HepG2 (cell line): ENCODE results near the gene GSS. TPM values are rescaled to one million over a fixed set of nuclear protein-coding genes. Genes with fewer than 3 reads are reported as not detected.
A peak's percentile ranks its signal among the peaks of the same experiment; 100 is the strongest.

Experiments
- ATF6 ChIP-seq: sonication (generic); formaldehyde crosslinking; conservative IDR thresholded peaks from 2 replicates; pipeline ENCODE4 v1.4.0; 2020; ENCODE audit warnings: missing genetic modification reagents
- CC2D1A ChIP-seq: sonication (generic); formaldehyde crosslinking; IDR thresholded peaks from 2 replicates; pipeline ENCODE4 v1.8.1; 2023; ENCODE audit warnings: mild to moderate bottlenecking, missing genetic modification reagents
- CCDC6 ChIP-seq: sonication (generic); formaldehyde crosslinking; IDR thresholded peaks from 2 replicates; pipeline ENCODE4 v1.8.1; 2022; ENCODE audit warnings: mild to moderate bottlenecking, missing genetic modification reagents, moderate library complexity
- DMAP1 ChIP-seq: IDR thresholded peaks from 2 replicates; pipeline ENCODE4 v1.6.1; 2016
- IRF2 ChIP-seq: IDR thresholded peaks from 2 replicates; pipeline ENCODE4 v1.6.1; 2018; ENCODE audit warnings: missing genetic modification reagents, missing compliant biosample characterization
- JUN ChIP-seq: sonication (generic); formaldehyde crosslinking; IDR thresholded peaks from 2 replicates; pipeline ENCODE4 v1.4.0; 2020; ENCODE audit warnings: mild to moderate bottlenecking, missing genetic modification reagents
- NR2C2 ChIP-seq: sonication (generic); formaldehyde crosslinking; IDR thresholded peaks from 2 replicates; pipeline ENCODE4 v1.4.0; 2020; ENCODE audit warnings: missing genetic modification reagents, mild to moderate bottlenecking, moderate library complexity, borderline replicate concordance
- RBM39 ChIP-seq: fragments of 200-400 bp; formaldehyde crosslinking; IDR thresholded peaks from one replicate; pipeline ENCODE4 v1.6.1; 2018; ENCODE audit warnings: antibody characterized with exemption, mild to moderate bottlenecking, low read depth, low read length; ENCODE audit not compliant: poor library complexity, severe bottlenecking
- REXO4 ChIP-seq: sonication (generic); formaldehyde crosslinking; IDR thresholded peaks from 2 replicates; pipeline ENCODE4 v1.8.0; 2022; ENCODE audit warnings: missing genetic modification reagents, mild to moderate bottlenecking, borderline replicate concordance
- THYN1 ChIP-seq: sonication (generic); formaldehyde crosslinking; IDR thresholded peaks from 2 replicates; pipeline ENCODE4 v1.8.1; 2023; ENCODE audit warnings: low read depth, mild to moderate bottlenecking, moderate library complexity, missing genetic modification reagents, borderline replicate concordance
- TIGD3 ChIP-seq: sonication (generic); formaldehyde crosslinking; IDR thresholded peaks from 2 replicates; pipeline ENCODE4 v1.5.1; 2020; ENCODE audit warnings: mild to moderate bottlenecking, missing genetic modification reagents, borderline replicate concordance
- TRIM24 ChIP-seq: sonication (generic); formaldehyde crosslinking; IDR thresholded peaks from 2 replicates; pipeline ENCODE4 v1.8.0; 2022; ENCODE audit warnings: mild to moderate bottlenecking, missing genetic modification reagents
- ZFP90 ChIP-seq: sonication (generic); formaldehyde crosslinking; IDR thresholded peaks from 2 replicates; pipeline ENCODE4 v1.8.0; 2022; ENCODE audit warnings: missing genetic modification reagents, mild to moderate bottlenecking, inconsistent platforms, borderline replicate concordance
- ZNF136 ChIP-seq: sonication (generic); formaldehyde crosslinking; IDR thresholded peaks from 2 replicates; pipeline ENCODE4 v1.8.1; 2022; ENCODE audit warnings: low read depth, mild to moderate bottlenecking, moderate library complexity, missing genetic modification reagents
- ZNF160 ChIP-seq: sonication (generic); formaldehyde crosslinking; IDR thresholded peaks from 2 replicates; pipeline ENCODE4 v1.8.0; 2022; ENCODE audit warnings: mild to moderate bottlenecking, inconsistent platforms, missing genetic modification reagents
- ZNF407 ChIP-seq: sonication (generic); formaldehyde crosslinking; IDR thresholded peaks from one replicate; pipeline ENCODE4 v1.5.1; 2020; ENCODE audit warnings: mild to moderate bottlenecking, missing genetic modification reagents; ENCODE audit errors: not compliant biosample characterization
- ZNF441 ChIP-seq: sonication (generic); formaldehyde crosslinking; IDR thresholded peaks from 2 replicates; pipeline ENCODE4 v1.7.0; 2021; ENCODE audit warnings: missing genetic modification reagents, borderline replicate concordance
- ZNF562 ChIP-seq: sonication (generic); formaldehyde crosslinking; IDR thresholded peaks from 2 replicates; pipeline ENCODE4 v1.8.0; 2022; ENCODE audit warnings: missing genetic modification reagents, borderline replicate concordance
- polyA plus RNA-seq, 8 experiments: library from polyadenylated mRNA; depleted of rRNA in 3 of 8; stranded (reverse) in 7 of 8; unstranded in 1 of 8; fragments of >200 nt; fragmentation: Illumina TruSeq in 4 of 8; extraction: Trizol in 4 of 8; gene quantifications; 2 replicates each; pipeline versions ENCODE4 v1.2.1 to v1.2.3, GENCODE V29; 2011 to 2016; ENCODE audit warnings: low read depth in 4 of 8, missing spikeins in 1 of 8, mixed read lengths in 1 of 8; ENCODE audit not compliant: insufficient read depth in 1 of 8
- total RNA-seq, 5 experiments: library from RNA; depleted of rRNA; stranded (reverse); fragments of >200 nt; fragmentation: Illumina TruSeq; extraction: Trizol; gene quantifications; 2 replicates each; pipeline ENCODE4 v1.2.3, GENCODE V29; 2016; ENCODE audit warnings: low read depth in 1 of 5

GSS gene
- total and polyA plus RNA-seq, 2 of the 13 experiments (the other 11 are each of a cell fraction or from before 2014, with no cell fraction given), result 80.1 to 102 TPM

GRCh38 chr20:34994509-34995131 is 39.0 kb upstream of the GSS start (continued):
- TF ChIP-seq TIGD3 (CRISPR knock-in tag), result no peak
- no peak; the same call in 1 of the 2 replicates for TF ChIP-seq REXO4
- TF ChIP-seq ZNF441 (CRISPR knock-in tag), result peak; percentile 76; the same call in 1 of the 2 replicates
- no peak for TF ChIP-seq ZFP90 (CRISPR knock-in tag)
- no peak for TF ChIP-seq JUN
- TF ChIP-seq DMAP1, result peak; percentile 60; the same call in 1 of the 2 replicates
- TF ChIP-seq THYN1, result no peak
- TF ChIP-seq IRF2 (CRISPR knock-in tag), result peak; percentile 37; the same call in 1 of the 2 replicates
- no peak for TF ChIP-seq ZNF407 (CRISPR knock-in tag)
- TF ChIP-seq ATF6 (CRISPR knock-in tag), result no peak
- TF ChIP-seq ZNF136 (CRISPR knock-in tag), result no peak
- no peak for TF ChIP-seq RBM39
- TF ChIP-seq NR2C2 (CRISPR knock-in tag), result no peak
- TF ChIP-seq TRIM24 (CRISPR knock-in tag), result peak; percentile 20; the same call in 1 of the 2 replicates
- TF ChIP-seq CCDC6 (CRISPR knock-in tag), result no peak
- no peak for TF ChIP-seq CC2D1A (CRISPR knock-in tag)
- no peak for TF ChIP-seq ZNF562 (CRISPR knock-in tag)
- TF ChIP-seq ZNF160, result peak; percentile 28; the same call in 1 of the 2 replicates
